Kidney epithelial cell (primary cell): ENCODE results near the gene PTPN6. TPM values are rescaled to one million over a fixed set of nuclear protein-coding genes. Genes with fewer than 3 reads are reported as not detected.

Experiments used
- DNase-seq: peaks from one replicate; pipeline ENCODE4 v3.0.0-alpha.2; 2010; ENCODE audit warnings: low read depth
- H3K27me3 ChIP-seq: 2 replicates; pipeline ENCODE4 v1.6.0; 2011; ENCODE audit warnings: low read length; ENCODE audit not compliant: control insufficient read depth, insufficient read depth
- H3K36me3 ChIP-seq: 2 replicates; pipeline ENCODE4 v1.5.1; 2011; ENCODE audit warnings: low read length; ENCODE audit not compliant: control insufficient read depth, insufficient read depth
- H3K4me3 ChIP-seq: 2 replicates; pipeline ENCODE4 v1.5.1; 2011; ENCODE audit warnings: low read depth, mild to moderate bottlenecking, control low read depth, low read length
- total RNA-seq: library from RNA; depleted of rRNA; stranded (reverse); fragments of >200 nt; gene quantifications from 2 replicates; pipeline ENCODE4 v1.2.3, GENCODE V29; 2015
- TF ChIP-seq, protein P1 (sequence below): IDR thresholded peaks from 2 replicates; pipeline ENCODE4 v1.5.1; 2011; ENCODE audit warnings: mild to moderate bottlenecking, moderate library complexity, low read length, control low read depth, inconsistent platforms; ENCODE audit not compliant: insufficient read depth, poor library complexity, severe bottlenecking

The PTPN6 gene
- total RNA-seq, 1 donor from 2014 or later: 31.3 TPM

DNA sequence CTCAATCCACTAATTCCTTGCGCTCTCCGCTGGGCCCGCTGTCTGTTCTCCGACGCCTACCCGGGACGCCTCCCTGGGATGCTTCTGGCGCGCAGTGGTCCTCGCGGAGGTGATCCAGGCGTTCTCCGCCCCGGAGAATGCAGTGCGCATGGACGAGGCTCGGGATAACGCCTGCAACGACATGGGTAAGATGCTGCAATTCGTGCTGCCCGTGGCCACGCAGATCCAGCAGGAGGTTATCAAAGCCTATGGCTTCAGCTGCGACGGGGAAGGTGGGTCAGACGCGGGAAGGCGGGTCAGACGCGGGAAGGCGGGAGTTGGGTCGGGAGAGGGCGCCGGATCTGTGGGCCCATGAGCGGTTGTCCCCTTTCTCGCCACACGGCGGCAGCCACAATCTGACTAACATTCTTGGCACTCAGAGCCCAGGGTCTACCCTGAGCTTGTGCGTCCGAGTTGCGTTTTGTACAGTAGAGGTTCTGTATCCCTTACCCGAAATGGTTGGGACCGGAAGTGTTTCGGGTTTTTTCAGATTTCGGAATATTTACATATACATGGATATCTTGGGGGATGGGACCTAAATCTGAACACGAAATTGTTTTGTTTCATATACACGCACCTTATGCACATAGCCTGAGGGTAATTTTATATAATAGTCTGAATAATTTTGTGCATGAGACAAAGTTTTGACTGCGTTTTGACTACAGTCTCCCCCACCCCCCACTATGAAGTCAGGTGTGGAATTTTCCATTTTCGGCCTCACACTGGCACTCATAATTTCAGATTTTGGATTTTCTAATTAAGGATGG is 6.6 kb upstream of the PTPN6 start:
- DNase-seq: peak; percentile 61
- peak overlapping the region; percentile 65 for H3K4me3 ChIP-seq
- TF ChIP-seq, protein P1, sequence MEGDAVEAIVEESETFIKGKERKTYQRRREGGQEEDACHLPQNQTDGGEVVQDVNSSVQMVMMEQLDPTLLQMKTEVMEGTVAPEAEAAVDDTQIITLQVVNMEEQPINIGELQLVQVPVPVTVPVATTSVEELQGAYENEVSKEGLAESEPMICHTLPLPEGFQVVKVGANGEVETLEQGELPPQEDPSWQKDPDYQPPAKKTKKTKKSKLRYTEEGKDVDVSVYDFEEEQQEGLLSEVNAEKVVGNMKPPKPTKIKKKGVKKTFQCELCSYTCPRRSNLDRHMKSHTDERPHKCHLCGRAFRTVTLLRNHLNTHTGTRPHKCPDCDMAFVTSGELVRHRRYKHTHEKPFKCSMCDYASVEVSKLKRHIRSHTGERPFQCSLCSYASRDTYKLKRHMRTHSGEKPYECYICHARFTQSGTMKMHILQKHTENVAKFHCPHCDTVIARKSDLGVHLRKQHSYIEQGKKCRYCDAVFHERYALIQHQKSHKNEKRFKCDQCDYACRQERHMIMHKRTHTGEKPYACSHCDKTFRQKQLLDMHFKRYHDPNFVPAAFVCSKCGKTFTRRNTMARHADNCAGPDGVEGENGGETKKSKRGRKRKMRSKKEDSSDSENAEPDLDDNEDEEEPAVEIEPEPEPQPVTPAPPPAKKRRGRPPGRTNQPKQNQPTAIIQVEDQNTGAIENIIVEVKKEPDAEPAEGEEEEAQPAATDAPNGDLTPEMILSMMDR: peak; percentile 91
- peaks cover 1% of the 10 kb centered on the region for H3K36me3 ChIP-seq
- H3K27me3 ChIP-seq: no peaks in the 10 kb centered on the region

DNA sequence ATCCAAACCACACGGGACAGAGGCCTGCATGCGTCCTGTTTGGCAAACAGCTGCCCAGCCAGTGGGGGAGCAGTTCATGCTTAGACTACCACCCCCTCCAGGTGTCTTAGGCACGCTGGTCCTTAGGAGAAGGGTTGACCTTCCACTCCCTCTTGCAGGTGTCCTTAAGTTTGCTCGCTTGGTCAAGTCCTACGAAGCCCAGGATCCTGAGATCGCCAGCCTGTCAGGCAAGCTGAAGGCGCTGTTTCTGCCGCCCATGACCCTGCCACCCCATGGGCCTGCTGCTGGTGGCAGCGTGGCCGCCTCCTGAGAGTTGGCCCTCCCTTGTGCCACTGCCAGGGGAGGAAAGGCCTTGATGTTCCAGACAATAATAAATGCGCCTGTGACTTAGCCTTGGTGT is 5.5 kb upstream of the PTPN6 start:
- TF ChIP-seq, protein P1: no peak
- peak overlapping the region; percentile 23 for H3K4me3 ChIP-seq
- H3K27me3 ChIP-seq: no peaks in the 10 kb centered on the region
- H3K36me3 ChIP-seq: peaks cover 1% of the 10 kb centered on the region
- DNase-seq: no peak

DNA sequence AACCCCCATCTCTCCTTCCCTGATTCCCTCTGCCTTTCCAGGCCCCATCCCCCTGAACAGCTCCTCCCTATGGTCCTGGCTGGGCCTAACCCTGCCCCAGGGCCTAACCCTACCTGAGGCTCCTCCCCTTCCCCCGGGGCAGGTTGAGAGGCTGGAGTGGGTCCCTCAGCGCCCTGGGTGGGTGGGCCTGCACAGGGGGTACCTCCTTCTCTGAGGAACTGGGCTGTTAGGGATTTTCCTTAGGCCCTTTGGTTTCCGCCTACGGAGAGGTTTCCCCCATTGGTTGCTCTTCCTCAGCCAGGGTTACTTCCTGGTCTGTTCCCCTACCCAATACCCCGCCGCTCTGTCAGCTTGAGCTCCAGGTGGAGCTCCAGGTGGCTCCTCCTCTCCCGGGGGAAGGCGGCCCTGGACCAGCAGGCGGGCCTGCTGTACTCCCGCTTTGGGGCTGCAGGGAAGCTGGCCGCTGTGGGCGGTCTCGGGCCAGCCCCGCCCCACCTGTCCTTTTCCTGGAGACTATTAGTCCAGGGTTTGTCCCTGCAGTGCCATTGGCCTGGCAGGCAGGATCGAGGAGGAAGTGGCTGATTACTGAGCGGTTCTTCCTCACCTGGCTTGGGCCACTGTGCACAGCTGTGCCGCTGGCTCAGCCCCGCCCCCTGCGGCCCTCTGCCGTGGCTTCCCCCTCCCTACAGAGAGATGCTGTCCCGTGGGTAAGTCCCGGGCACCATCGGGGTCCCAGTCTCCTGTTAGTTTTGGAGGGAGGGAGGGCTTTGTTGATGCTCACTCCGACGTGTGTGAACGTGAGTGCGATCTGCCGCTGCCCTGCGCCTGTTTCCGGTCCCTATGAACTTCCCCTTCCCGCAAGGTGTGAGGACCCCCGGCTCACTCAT is 4.9 kb upstream of the PTPN6 start:
- TF ChIP-seq, protein P1: no peak
- Histone ChIP-seq H3K27me3 (no peaks in the 10 kb centered on the region), H3K36me3 (no peaks in the 10 kb centered on the region), H3K4me3 (peak overlapping the region; percentile 60)
- peak; percentile 84 for DNase-seq

DNA sequence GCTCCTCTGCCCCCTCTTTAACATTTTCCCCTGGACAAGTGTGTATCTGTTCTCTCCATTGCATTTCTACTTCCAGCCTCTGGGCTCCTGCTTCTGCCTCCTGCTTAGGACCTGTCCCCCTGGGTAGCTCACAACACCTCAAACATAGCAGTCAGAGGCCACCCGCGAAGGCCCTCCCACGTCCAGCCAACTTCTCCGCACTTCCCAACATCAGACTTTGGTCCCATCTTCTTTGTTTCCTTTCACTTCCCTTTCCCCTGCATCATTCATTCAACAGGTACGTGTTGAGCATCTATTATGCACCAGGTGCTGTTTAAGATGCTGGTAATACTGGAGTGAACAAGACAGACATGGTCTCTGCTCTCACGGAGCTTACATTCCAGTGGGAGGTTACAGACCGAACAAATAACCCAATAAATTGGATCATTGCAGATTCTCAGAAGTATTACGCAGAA is 4.2 kb upstream of the PTPN6 start:
- TF ChIP-seq, protein P1: no peak
- Histone ChIP-seq H3K36me3 (no peaks in the 10 kb centered on the region), H3K27me3 (no peaks in the 10 kb centered on the region), H3K4me3 (peak overlapping the region; percentile 60)
- no peak for DNase-seq

DNA sequence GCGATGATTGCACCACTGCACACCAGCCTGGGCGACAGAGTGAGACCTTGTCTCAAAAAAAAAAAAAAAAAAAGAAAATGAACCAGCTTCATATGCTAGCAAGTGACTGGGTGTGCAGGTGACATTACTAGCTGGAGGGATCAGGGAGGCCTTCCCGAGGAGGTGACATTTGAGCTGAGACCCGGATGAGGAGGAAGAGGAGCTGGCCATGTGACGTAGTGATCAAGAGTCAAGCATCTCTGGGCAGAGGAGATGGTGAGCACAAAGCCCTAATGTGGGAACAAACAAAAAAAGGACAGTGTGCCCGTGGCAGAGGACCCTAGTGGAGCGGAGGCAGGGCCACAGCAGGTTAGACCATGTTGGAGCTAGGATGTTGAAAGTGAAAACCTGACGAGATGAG is 3.5 kb upstream of the PTPN6 start:
- H3K27me3 ChIP-seq: no peaks in the 10 kb centered on the region
- TF ChIP-seq, protein P1: no peak
- no peak for DNase-seq

More for the DNA sequence above, 3.5 kb upstream of the PTPN6 start:
- H3K36me3 ChIP-seq: no peaks in the 10 kb centered on the region
- no peak overlapping the region for H3K4me3 ChIP-seq
